ENCODE measurements around the gene LAMA5. TPM values are rescaled to one million over a fixed set of nuclear protein-coding genes. Genes with fewer than 3 reads are reported as not detected.

The LAMA5 gene
- total RNA-seq, 1 experiment from 2014 or later = 4.5 TPM

DNA sequence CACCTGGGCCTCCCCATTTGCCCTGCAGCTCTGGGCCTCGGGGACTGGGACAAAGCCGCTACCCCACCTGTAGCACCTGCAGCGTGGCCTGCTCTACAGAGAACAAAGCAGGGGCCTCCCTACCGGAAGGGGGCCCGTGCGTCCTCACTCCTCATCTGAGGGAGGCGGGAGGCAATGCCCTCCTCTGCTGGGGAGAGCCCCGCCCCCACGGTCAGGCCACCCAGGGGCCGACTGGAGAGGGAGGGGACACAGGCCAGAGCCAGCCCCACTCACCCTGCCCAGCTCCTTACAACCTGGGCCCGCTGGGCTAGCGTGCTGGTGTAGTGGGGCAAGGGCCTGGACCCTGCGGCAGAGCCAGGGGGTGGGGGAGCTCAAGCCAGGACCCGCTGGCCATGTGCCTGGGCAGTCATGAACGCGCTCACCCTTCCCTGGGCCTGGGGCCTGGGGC, 8.0 kb downstream of the LAMA5 start:
- DNase-seq (ENCODE audit: low spot score) = no peak

- no peak for DNase-seq (ENCODE audit: low spot score)
Observed at GRCh38 chr20:62358171-62359042, 8.7 kb downstream of the LAMA5 start.

GRCh38 chr20:62357681-62358080, 9.4 kb downstream of the LAMA5 start:
- no peak for DNase-seq (ENCODE audit: low spot score)

DNA sequence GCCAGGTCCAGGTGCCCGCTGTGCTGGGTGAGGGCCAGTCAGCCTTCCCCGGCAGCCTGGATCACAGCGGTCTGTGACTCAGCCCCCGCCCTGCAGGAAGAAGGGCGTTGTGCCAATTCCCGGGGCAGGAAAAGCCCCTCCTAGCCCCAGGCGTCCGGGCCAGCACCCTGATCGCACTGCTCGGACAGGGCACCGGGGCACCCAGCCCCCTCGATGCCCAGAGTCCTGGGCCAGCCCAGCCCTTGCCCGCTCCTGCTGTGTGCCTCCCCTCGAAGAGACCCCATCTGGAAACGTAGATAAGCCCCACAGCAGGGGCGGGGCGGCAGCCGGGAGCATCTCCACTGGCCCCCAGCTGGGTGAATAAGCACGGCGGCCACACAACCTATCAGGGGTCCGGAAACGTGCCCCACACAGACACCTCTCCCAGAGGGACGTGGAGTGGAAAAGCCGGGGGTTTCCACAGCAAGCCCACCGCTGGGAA, 9.9 kb downstream of the LAMA5 start:
- DNase-seq (ENCODE audit: low spot score) = no peak

GRCh38 chr20:62356589-62357186, 10.4 kb downstream of the LAMA5 start:
- DNase-seq (ENCODE audit: low spot score) = no peak

DNA sequence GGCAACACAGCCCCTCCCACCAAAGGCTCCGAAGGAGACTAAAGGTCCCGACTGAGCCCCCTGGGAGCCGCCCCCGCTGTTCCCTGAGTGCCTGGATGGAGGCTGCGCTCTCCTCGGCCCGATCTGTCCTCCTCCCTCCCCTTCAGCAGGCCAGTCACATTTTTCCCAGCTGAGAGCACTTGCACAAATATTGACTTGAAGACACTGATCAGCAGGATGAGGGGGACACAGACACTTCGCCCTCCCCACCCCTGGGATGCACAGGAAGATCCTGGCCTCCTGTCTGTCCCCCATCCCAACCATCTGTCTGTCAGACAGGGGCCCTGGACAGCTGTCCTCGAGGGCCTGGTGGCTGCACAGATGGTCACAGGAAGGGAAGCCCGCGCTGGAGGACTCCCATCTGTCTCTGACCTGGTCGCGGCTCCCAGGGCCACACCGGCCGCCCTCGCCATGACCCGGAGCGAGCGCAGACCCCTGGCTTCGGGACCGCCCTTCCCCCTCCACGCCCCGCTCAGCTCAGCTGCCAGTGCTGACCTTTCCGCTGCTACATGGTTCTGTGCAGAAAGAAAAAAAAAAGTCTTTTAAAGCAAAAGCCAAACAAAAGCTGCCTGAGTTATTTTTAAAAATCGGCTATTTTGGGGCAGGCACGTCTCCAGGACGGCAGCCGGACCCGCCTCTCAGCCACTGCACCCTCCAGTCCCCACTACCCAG, 11.1 kb downstream of the LAMA5 start:
- no peak for DNase-seq (ENCODE audit: low spot score)

GRCh38 chr20:62355516-62355877, 11.6 kb downstream of the LAMA5 start:
- DNase-seq (ENCODE audit: low spot score) = no peak

DNA sequence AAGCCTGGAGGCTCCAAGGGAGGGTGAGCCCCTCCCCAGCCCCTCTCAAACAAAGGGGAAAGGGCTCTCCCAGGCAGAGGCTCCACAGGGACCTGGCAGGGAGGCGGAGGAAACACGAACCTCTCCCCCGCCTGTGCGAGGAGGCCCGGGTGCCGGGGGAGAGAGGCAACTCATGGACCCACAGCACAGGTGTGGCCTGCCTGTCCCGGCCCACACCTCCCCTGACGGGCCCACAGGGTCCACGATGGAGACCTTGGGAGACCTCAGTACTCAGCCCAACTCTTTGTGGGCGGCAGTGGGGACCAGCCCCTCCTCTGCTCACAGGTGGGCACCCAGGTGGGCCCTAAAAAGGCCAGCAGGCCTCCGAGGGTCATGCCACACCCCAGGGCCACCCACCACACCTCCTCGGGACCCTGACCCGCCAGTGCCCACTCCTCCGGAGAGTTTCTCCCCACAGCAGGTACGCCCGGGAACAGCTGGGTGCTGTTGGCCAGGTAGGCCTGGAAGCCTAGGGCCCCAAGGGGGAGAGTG, 12.2 kb downstream of the LAMA5 start:
- no peak for DNase-seq (ENCODE audit: low spot score)

- DNase-seq (ENCODE audit: low spot score) = no peak
Observed at GRCh38 chr20:62354031-62354808, 12.9 kb downstream of the LAMA5 start.

GRCh38 chr20:62353289-62354030, 13.7 kb downstream of the LAMA5 start:
- DNase-seq (ENCODE audit: low spot score) = no peak

DNA sequence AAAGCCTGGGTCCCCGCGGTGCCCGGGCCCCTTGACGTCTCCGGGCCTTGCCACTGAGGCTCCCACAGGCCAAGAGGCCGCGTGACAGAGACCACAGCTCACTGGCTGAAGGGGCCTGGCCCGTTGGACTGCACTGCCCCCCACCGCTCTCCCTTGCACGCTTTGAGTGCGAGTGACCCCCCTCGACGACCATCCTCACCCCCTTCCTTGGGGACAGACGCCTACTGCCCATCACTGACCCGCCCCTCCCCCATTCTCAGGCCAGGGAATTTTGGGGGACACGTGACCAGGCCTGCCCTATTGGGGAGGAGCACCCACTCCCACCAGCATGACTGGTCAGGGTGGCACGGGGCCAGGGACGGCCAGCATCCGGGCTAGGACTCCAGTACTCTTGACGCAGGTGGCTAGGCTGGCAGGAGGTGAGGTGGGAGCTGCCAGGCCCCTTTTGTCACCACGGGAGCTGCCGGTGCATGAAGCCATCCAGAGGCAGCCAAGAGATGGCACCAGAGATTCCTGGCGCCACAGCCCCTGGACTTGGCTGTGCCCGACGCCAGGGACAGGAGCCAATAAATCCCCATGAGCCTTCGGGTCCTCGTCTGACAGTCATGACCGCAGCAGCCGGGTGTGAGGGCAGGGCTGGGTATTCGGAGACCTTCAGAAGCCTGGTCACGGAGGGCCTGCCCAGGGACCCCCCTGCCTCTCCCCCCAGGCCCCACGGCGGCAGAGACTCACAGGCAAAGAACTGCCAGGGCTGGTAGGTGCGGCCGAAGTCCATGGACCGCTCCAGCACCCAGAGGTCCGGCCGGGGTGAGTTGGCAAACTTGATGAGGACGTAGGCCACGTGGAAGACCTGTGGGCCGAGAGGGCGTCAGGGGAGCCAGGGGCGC, 14.5 kb downstream of the LAMA5 start:
- peak; percentile 60 for DNase-seq (ENCODE audit: low spot score)

DNA sequence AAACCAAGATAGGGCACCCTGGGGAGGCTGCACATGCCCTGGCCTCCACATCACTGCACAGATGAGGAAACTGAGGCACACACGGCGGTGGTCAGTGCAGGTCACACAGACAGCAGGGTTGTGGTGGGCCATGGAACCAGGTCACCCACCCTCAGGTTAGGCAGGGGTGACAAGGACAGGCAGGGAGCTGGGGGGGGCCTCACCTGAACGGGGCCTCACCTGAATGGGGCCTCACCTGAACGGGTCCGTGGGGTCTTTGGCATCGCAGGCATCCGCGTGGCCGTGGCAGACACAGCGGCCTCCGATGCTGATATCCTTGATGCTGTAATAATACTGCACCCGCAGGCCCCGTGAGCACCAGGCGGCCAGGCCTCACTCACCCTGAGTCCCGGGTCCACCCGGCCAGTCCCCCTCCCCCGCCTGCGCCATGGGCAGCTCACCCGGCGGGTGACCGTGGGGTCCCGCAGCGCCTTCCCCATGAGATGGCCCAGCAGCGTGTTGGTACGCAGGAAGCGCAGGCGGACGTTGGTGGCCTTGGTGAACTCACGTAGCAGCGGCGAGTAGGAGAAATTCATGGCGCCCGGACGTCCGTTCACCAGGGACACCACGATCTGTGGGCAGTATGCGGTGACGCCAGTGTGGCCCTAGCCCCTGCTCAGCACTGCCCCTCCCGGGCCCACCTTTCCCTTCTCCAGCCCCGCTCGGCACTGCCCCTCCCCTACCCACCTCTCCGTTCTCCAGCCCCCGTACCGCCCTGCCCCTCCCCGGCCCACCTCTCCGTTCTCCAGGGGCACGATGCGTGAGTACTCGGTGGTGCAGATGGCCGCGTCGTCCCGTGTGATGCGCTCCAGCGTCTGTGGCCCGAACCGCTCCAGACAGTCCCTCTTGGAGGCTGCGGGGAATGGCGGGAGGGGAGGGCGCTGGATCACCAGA, 15.4 kb downstream of the LAMA5 start:
- DNase-seq (ENCODE audit: low spot score) = no peak

- DNase-seq (ENCODE audit: low spot score) = no peak
Observed at GRCh38 chr20:62350629-62351422, 16.3 kb downstream of the LAMA5 start.

GRCh38 chr20:62350098-62350628, 16.9 kb downstream of the LAMA5 start:
- no peak for DNase-seq (ENCODE audit: low spot score)

GRCh38 chr20:62349556-62350097, 17.5 kb downstream of the LAMA5 start:
- DNase-seq (ENCODE audit: low spot score) = no peak

- no peak for DNase-seq (ENCODE audit: low spot score)
Observed at GRCh38 chr20:62348604-62349003, 18.5 kb downstream of the LAMA5 start.

- DNase-seq (ENCODE audit: low spot score) = no peak
Observed at GRCh38 chr20:62347445-62347844, 19.7 kb downstream of the LAMA5 start.

DNA sequence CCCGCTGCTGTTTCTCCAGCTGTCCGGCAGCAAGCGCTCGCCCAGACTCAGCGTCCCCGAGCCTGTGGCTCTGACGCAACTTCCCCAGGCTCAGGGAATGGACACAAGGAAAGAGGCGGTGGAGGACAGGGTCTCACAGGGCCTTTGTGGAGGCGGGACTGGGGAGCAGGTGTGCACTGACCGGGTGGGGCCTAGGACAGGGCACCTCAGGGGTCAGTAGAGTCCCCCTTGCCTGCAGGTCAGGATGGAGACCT, 20.0 kb downstream of the LAMA5 start:
- no peak for DNase-seq (ENCODE audit: low spot score)

Measured in H4 (cell line).